Spleen (tissue), 7 donors: Measurements from ENCODE around the gene CCL17.

Source experiments
- CTCF ChIP-seq, 11 experiments: fragments of 200-600 bp in 7 of 11; fragments of 450-650 bp in 4 of 11; sonication (generic) in 4 of 11; IDR thresholded peaks in 8 of 11; conservative IDR thresholded peaks in 3 of 11; 1 replicate in 7 of 11; 2 replicates in 4 of 11; pipeline versions ENCODE4 v1.4.0 to v1.8.0; 2016 to 2021; ENCODE audit warnings: antibody characterized with exemption in 11 of 11, inconsistent platforms in 4 of 11, mild to moderate bottlenecking in 1 of 11
- POLR2AphosphoS5 ChIP-seq, 3 donors: sonication (generic); formaldehyde crosslinking; IDR thresholded peaks; one replicate each; pipeline ENCODE4 v1.5.1; 2017; ENCODE audit warnings: antibody characterized with exemption in 3 of 3
- donor health status: DM: no; HTN: no; CAD: no; lungs with moderate emphysema.
- donor health status: DM: no; HTN: no; CAD: no.
- donor health status: DM: no; HTN: no; CAD: no.

- TF ChIP-seq CTCF (IDR thresholded peaks at IDR 0.05 in 8 of 11, conservative IDR thresholded peaks at IDR 0.05 in 3 of 11) (no peak), POLR2AphosphoS5 (IDR thresholded peaks at IDR 0.05) (no peak)
Measured at GRCh38 chr16:57423152-57423551, 18.6 kb downstream of the CCL17 start.
